ENCODE measurements around the gene PADI2. TPM values are rescaled to one million over a fixed set of nuclear protein-coding genes. Genes with fewer than 3 reads are reported as not detected.

Gene PADI2
- total and polyA plus RNA-seq, 2 donors (not counting 3 experiments of a cell fraction or from before 2014, with no cell fraction given) = not detected

DNA sequence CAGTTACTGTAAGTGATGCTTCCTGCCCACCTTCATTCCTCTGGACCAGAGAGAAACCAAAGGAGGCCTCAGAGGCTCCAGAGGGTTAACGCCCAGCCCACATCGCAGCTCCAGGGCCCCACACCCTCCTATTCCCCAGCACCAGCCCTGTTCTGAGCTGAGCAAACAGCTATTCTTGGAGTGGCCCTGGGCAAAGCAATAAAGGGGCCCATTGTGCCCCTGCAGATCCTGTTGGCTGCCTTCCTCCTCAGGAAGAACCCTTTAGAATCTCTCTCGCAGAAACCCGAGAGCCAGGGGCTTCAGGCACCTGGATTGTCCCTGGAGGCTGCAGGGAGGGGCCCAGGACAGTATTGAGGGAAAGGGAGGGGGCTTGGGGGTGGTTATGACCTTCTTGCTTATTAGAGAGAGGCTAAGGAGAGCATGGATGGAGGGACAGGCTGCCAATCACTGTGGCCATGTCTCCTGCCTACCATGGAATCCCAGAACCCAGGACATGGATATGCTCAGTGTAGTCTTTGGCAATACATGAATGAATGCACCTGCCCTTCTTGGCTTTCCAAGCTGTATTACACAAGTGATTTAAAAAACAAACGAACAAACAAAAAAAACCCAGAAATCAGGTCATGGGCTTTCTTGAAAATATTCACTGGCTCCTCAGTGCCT, 9.2 kb downstream of the PADI2 start:
- no peak overlapping the region for H3K4me3 ChIP-seq (replicated peaks in 1 of 3; ENCODE audit: insufficient read depth in 1 of 3, low read depth in 1 of 3, low read length in 3 of 3)
- H3K27me3 ChIP-seq (ENCODE audit: control insufficient read depth in 2 of 2, insufficient read depth in 2 of 2, low read length in 2 of 2) = peaks cover 0 to 2% of the 10 kb centered on the region in 2 experiments
- intact Hi-C loops (cut with micrococcal nuclease) = no loop called here
- dilution Hi-C loops (cut with MboI; ENCODE audit: extremely low pct_ligation_motif_present, low sequenced_read_pairs) = no loop called here
- H3K27ac ChIP-seq (ENCODE audit: insufficient read depth, low read depth, low read length) = no peak overlapping the region
- BruUV-seq (replicated peaks) = no TSS peak
- no peaks in the 10 kb centered on the region for H3K4me1 ChIP-seq (ENCODE audit: control insufficient read depth, extremely low read depth, insufficient read depth, low read length)
- DNase-seq (ENCODE audit: low read depth, low spot score) (no peak), FAIRE-seq (no peak)
- no peak overlapping the region for H3K9ac ChIP-seq (replicated peaks; ENCODE audit: extremely low read depth, insufficient read depth, low read length)
- ChIA-PET POLR2A (no interaction called here), CTCF (interaction anchor here (0.6 kb wide), 1 partner anchor 31 kb away, joined by 3 read pairs; no protein-coding TSS in a partner anchor)
- H3K36me3 ChIP-seq (ENCODE audit: control insufficient read depth in 2 of 2, extremely low read depth in 1 of 2, insufficient read depth in 2 of 2, low read length in 2 of 2) = no peaks in the 10 kb centered on the region
- H3K79me2 ChIP-seq (ENCODE audit: control insufficient read depth, insufficient read depth, low read length) = no peaks in the 10 kb centered on the region
- TF ChIP-seq EZH2 (IDR thresholded peaks at IDR 0.05; ENCODE audit: borderline replicate concordance, low read depth, low read length, severe bottlenecking) (no peak), GATA2 (IDR thresholded peaks at IDR 0.05; ENCODE audit: insufficient read depth, insufficient read length, low read depth, low read length) (no peak), MYC (IDR thresholded peaks at IDR 0.05; ENCODE audit: low read depth, low read length) (no peak), POLR2AphosphoS5 (IDR thresholded peaks at IDR 0.05; ENCODE audit: insufficient read depth, low read depth, low read length) (no peak), JUN (IDR thresholded peaks at IDR 0.05; ENCODE audit: borderline replicate concordance, insufficient read depth, insufficient read length, low read depth) (no peak), FOS (IDR thresholded peaks at IDR 0.05; ENCODE audit: borderline replicate concordance, insufficient read depth, low read length) (no peak), POLR2A (IDR thresholded peaks at IDR 0.05; ENCODE audit: low read depth, low read length) (no peak)
- TF ChIP-seq, protein P1, sequence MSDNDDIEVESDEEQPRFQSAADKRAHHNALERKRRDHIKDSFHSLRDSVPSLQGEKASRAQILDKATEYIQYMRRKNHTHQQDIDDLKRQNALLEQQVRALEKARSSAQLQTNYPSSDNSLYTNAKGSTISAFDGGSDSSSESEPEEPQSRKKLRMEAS (IDR thresholded peaks at IDR 0.05; ENCODE audit: insufficient read depth, insufficient read length) = no peak
- TF ChIP-seq, protein P2, sequence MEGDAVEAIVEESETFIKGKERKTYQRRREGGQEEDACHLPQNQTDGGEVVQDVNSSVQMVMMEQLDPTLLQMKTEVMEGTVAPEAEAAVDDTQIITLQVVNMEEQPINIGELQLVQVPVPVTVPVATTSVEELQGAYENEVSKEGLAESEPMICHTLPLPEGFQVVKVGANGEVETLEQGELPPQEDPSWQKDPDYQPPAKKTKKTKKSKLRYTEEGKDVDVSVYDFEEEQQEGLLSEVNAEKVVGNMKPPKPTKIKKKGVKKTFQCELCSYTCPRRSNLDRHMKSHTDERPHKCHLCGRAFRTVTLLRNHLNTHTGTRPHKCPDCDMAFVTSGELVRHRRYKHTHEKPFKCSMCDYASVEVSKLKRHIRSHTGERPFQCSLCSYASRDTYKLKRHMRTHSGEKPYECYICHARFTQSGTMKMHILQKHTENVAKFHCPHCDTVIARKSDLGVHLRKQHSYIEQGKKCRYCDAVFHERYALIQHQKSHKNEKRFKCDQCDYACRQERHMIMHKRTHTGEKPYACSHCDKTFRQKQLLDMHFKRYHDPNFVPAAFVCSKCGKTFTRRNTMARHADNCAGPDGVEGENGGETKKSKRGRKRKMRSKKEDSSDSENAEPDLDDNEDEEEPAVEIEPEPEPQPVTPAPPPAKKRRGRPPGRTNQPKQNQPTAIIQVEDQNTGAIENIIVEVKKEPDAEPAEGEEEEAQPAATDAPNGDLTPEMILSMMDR (IDR thresholded peaks at IDR 0.05; ENCODE audit: extremely low read depth in 1 of 2, insufficient read depth in 1 of 2, low read depth in 1 of 2, low read length in 2 of 2) = no peak
- no peaks in the 10 kb centered on the region for H3K9me1 ChIP-seq (replicated peaks; ENCODE audit: control insufficient read depth, extremely low read depth, insufficient read depth, low read length)
- no peak overlapping the region for H3K4me2 ChIP-seq (ENCODE audit: insufficient read depth, low read length)
- no peaks in the 10 kb centered on the region for H3K9me3 ChIP-seq (replicated peaks; ENCODE audit: control insufficient read depth, insufficient read depth, low read length)
- H4K20me1 ChIP-seq (replicated peaks; ENCODE audit: control insufficient read depth, extremely low read depth, insufficient read depth, low read length) = no peaks in the 10 kb centered on the region
- H2AFZ ChIP-seq (ENCODE audit: low read depth, low read length) = no peak overlapping the region
